IMR-90 (cell line): ENCODE data around the gene SDCCAG8. TPM values are rescaled to one million over a fixed set of nuclear protein-coding genes. Genes with fewer than 3 reads are reported as not detected.

Experiments
- ATAC-seq: fragments of 200-7000 bp; cut with Tn5 transposase; 2 replicates; pipeline ENCODE4 v1.9.1; 2020; ENCODE audit warnings: low read depth, mild to moderate bottlenecking, moderate library complexity
- BruUV-seq: library from RNA; stranded (reverse); fragments of 400-500 nt; replicated peaks from 2 replicates; lab custom pipeline; 2021; lab: Mats Ljungman, UMichigan
- CTCF ChIA-PET: fragments of 300-600 bp; formaldehyde crosslinking; extraction: SDS; loops from one replicate; lab custom pipeline; 2021; ENCODE audit warnings: antibody characterized with exemption; lab: Yijun Ruan, JAX
- POLR2A ChIA-PET: fragments of 300-600 bp; sonication (Branson Sonifier 250); formaldehyde crosslinking; loops from one replicate; lab custom pipeline; 2022; ENCODE audit warnings: antibody characterized with exemption; ENCODE audit not compliant: unreplicated experiment; lab: Charles Lee
- DNase-seq: peaks from one replicate; pipeline ENCODE4 v3.0.0; 2013
- H2AFZ ChIP-seq: replicated peaks from 2 replicates; pipeline ENCODE3; 2013; ENCODE audit warnings: low read length, mild to moderate bottlenecking; ENCODE audit not compliant: poor library complexity
- H2AK5ac ChIP-seq: 2 replicates; pipeline ENCODE4 v1.6.1; 2013; ENCODE audit warnings: low read depth, low read length, inconsistent platforms
- H2AK9ac ChIP-seq: replicated peaks from 2 replicates; pipeline ENCODE3; 2013; ENCODE audit warnings: mild to moderate bottlenecking, low read depth, low read length, moderate library complexity; ENCODE audit not compliant: poor library complexity
- H2BK120ac ChIP-seq: 2 replicates; pipeline ENCODE4 v1.6.1; 2013; ENCODE audit warnings: low read depth, low read length, inconsistent platforms
- H2BK15ac ChIP-seq: 3 replicates; pipeline ENCODE4 v1.6.1; 2013; ENCODE audit warnings: low read depth, low read length, inconsistent platforms
- H2BK20ac ChIP-seq: 2 replicates; pipeline ENCODE4 v1.6.1; 2013; ENCODE audit warnings: low read depth, mild to moderate bottlenecking, inconsistent platforms, low read length, moderate library complexity
- H2BK5ac ChIP-seq: 2 replicates; pipeline ENCODE4 v1.6.1; 2013; ENCODE audit warnings: mild to moderate bottlenecking, low read depth, low read length, inconsistent platforms; ENCODE audit not compliant: poor library complexity, severe bottlenecking
- H3K14ac ChIP-seq: replicated peaks from 2 replicates; pipeline ENCODE4 v1.6.1; 2013; ENCODE audit warnings: low read depth, low read length, inconsistent platforms
- H3K18ac ChIP-seq: 2 replicates; pipeline ENCODE4 v1.6.1; 2013; ENCODE audit warnings: low read depth, low read length, control low read depth
- H3K23ac ChIP-seq: 2 replicates; pipeline ENCODE4 v1.6.1; 2013; ENCODE audit warnings: low read depth, low read length, inconsistent platforms
- H3K27ac ChIP-seq: 2 replicates; pipeline ENCODE4 v1.5.1; 2013; ENCODE audit warnings: mild to moderate bottlenecking, control low read depth, low read length; ENCODE audit not compliant: insufficient read depth
- H3K27me3 ChIP-seq: 2 replicates; pipeline ENCODE4 v1.6.1; 2013; ENCODE audit warnings: low read length; ENCODE audit not compliant: control insufficient read depth, insufficient read depth
- H3K36me3 ChIP-seq: 2 replicates; pipeline ENCODE4 v1.6.1; 2013; ENCODE audit warnings: low read length, mixed read lengths; ENCODE audit not compliant: control insufficient read depth, insufficient read depth
- H3K4ac ChIP-seq: 2 replicates; pipeline ENCODE4 v1.6.1; 2013; ENCODE audit warnings: low read depth, low read length, inconsistent platforms
- H3K4me1 ChIP-seq: 2 replicates; pipeline ENCODE4 v1.6.1; 2013; ENCODE audit warnings: low read length, mixed read lengths; ENCODE audit not compliant: control insufficient read depth, insufficient read depth
- H3K4me2 ChIP-seq: 2 replicates; pipeline ENCODE4 v1.6.1; 2013; ENCODE audit warnings: low read depth, mild to moderate bottlenecking, control low read depth, low read length, moderate library complexity
- H3K4me3 ChIP-seq: 2 replicates; pipeline ENCODE4 v1.5.1; 2013; ENCODE audit warnings: low read depth, mild to moderate bottlenecking, control low read depth, low read length, moderate library complexity; ENCODE audit not compliant: insufficient read depth
- H3K56ac ChIP-seq: 2 replicates; pipeline ENCODE4 v1.6.1; 2013; ENCODE audit warnings: low read length, inconsistent platforms; ENCODE audit not compliant: insufficient read depth; ENCODE audit errors: extremely low read depth
- H3K79me1 ChIP-seq, 2 experiments: 2 replicates each; pipeline ENCODE4 v1.6.1; 2013; ENCODE audit warnings: low read length in 2 of 2, inconsistent platforms in 1 of 2, low read depth in 1 of 2
- H3K9ac ChIP-seq: 2 replicates; pipeline ENCODE4 v1.6.1; 2013; ENCODE audit warnings: low read depth, low read length, control low read depth
- H3K9me1 ChIP-seq: 2 replicates; pipeline ENCODE4 v1.6.1; 2013; ENCODE audit warnings: low read length, inconsistent platforms; ENCODE audit not compliant: insufficient read depth
- H3K9me3 ChIP-seq: 2 replicates; pipeline ENCODE4 v1.6.1; 2013; ENCODE audit warnings: low read length; ENCODE audit not compliant: control insufficient read depth, insufficient read depth
- H4K20me1 ChIP-seq: 2 replicates; pipeline ENCODE4 v1.6.1; 2013; ENCODE audit warnings: low read length, inconsistent platforms; ENCODE audit not compliant: insufficient read depth
- H4K5ac ChIP-seq: 2 replicates; pipeline ENCODE4 v1.6.1; 2013; ENCODE audit warnings: mild to moderate bottlenecking, low read depth, low read length, control low read depth
- H4K8ac ChIP-seq, 2 experiments: 2 replicates each; pipeline ENCODE4 v1.6.1; 2013; ENCODE audit warnings: low read depth in 2 of 2, low read length in 2 of 2, control low read depth in 1 of 2, inconsistent platforms in 1 of 2
- H4K91ac ChIP-seq: 2 replicates; pipeline ENCODE4 v1.6.1; 2013; ENCODE audit warnings: low read depth, low read length, inconsistent platforms; ENCODE audit not compliant: insufficient read depth
- BHLHE40 ChIP-seq: fragments of 150-350 bp; IDR thresholded peaks from 2 replicates; pipeline ENCODE4 v1.6.1; 2016; ENCODE audit warnings: mild to moderate bottlenecking, low read depth, low read length
- CEBPB ChIP-seq: IDR thresholded peaks from 2 replicates; pipeline ENCODE4 v1.6.1; 2012; ENCODE audit warnings: low read depth, low read length, improper control_type of control experiment
- CTCF ChIP-seq: conservative IDR thresholded peaks from 2 replicates; pipeline ENCODE4 v1.5.1; 2012; ENCODE audit warnings: mild to moderate bottlenecking, low read depth, low read length, improper control_type of control experiment
- ELK1 ChIP-seq: fragments of 150-350 bp; IDR thresholded peaks from 2 replicates; pipeline ENCODE4 v1.6.1; 2016; ENCODE audit warnings: low read depth, mild to moderate bottlenecking, low read length, moderate library complexity, borderline replicate concordance
- MAFK ChIP-seq: IDR thresholded peaks from 2 replicates; pipeline ENCODE4 v1.6.1; 2012; ENCODE audit warnings: low read depth, low read length, improper control_type of control experiment
- MXI1 ChIP-seq: IDR thresholded peaks from 2 replicates; pipeline ENCODE4 v1.6.1; 2012; ENCODE audit warnings: low read depth, mild to moderate bottlenecking, low read length, moderate library complexity, borderline replicate concordance
- NFE2L2 ChIP-seq: fragments of 150-350 bp; IDR thresholded peaks from 2 replicates; pipeline ENCODE4 v1.6.1; 2016; ENCODE audit warnings: low read depth, mild to moderate bottlenecking, low read length
- POLR2A ChIP-seq: IDR thresholded peaks from 2 replicates; pipeline ENCODE4 v1.6.1; 2012; ENCODE audit warnings: mild to moderate bottlenecking, low read depth, low read length
- RAD21 ChIP-seq: IDR thresholded peaks from 2 replicates; pipeline ENCODE4 v1.6.1; 2012; ENCODE audit warnings: low read length, improper control_type of control experiment
- RCOR1 ChIP-seq: IDR thresholded peaks from 2 replicates; pipeline ENCODE4 v1.6.1; 2012; ENCODE audit warnings: mild to moderate bottlenecking, low read length, improper control_type of control experiment; ENCODE audit not compliant: insufficient replicate concordance
- SMC3 ChIP-seq: fragments of 150-350 bp; IDR thresholded peaks from 2 replicates; pipeline ENCODE4 v1.6.1; 2016; ENCODE audit warnings: low read depth, mild to moderate bottlenecking, antibody characterized with exemption, low read length, moderate library complexity
- USF2 ChIP-seq: fragments of 150-350 bp; IDR thresholded peaks from 2 replicates; pipeline ENCODE4 v1.6.1; 2017; ENCODE audit warnings: mild to moderate bottlenecking, antibody characterized with exemption, low read length, low read depth
- WGBS, 2 experiments: methylation state at CpG; one replicate each; pipeline versions ENCODE4 v1.1.5 to v1.1.7; 2013; ENCODE audit warnings: missing lambda C conversion rate in 2 of 2; ENCODE audit not compliant: insufficient read length in 1 of 2; ENCODE audit errors: extremely low coverage in 2 of 2; 5-methylcytosine and 5-hydroxymethylcytosine counted together
- dilution Hi-C: fragments of 300-500 bp; cut with HindIII; formaldehyde crosslinking; loops from one replicate; pipeline ENCODE4 v1.14.3; 2018; ENCODE audit warnings: low sequenced_read_pairs; ENCODE audit not compliant: unreplicated experiment
- in situ Hi-C: fragments of 300-500 bp; cut with MboI; formaldehyde crosslinking; loops from 3 replicates; pipeline ENCODE4 v1.14.3; 2019; ENCODE audit warnings: low sequenced_read_pairs, inconsistent platforms, mixed read lengths
- intact Hi-C: fragments of 100-400 bp; cut with micrococcal nuclease; formaldehyde crosslinking; loops from 2 replicates; pipeline ENCODE4 v1.10.0; 2022
- polyA plus RNA-seq, 3 experiments: library from polyadenylated mRNA; depleted of rRNA; stranded (reverse); fragments of >200 nt; gene quantifications; 2 replicates each; pipeline ENCODE4 v1.2.3, GENCODE V29; 2012; ENCODE audit warnings: low replicate concordance in 1 of 3
- total RNA-seq: library from RNA; depleted of rRNA; stranded (reverse); fragments of >200 nt; gene quantifications from 2 replicates; pipeline ENCODE4 v1.2.3, GENCODE V29; 2012

SDCCAG8 gene
- total and polyA plus RNA-seq, 2 of the 4 experiments (the other 2 are of a cell fraction): 25.2 to 46.8 TPM

GRCh38 chr1:243447844-243448243 lies 192.0 kb downstream of the SDCCAG8 start:
- 88% methylated on average over 1 of the region's 4 CpGs; no CpG with 5 or more reads in 1 of the 2 experiments for WGBS, 2 experiments
- H2BK15ac ChIP-seq: no peak overlapping the region
- no peak overlapping the region for H3K4ac ChIP-seq
- H2AK9ac ChIP-seq: no peak overlapping the region
- DNase-seq (no peak), ATAC-seq (no peak)
- H3K9me1 ChIP-seq: no peaks in the 10 kb centered on the region
- H3K23ac ChIP-seq: no peak overlapping the region
- no peak overlapping the region for H2BK120ac ChIP-seq
- no peak overlapping the region for H2BK5ac ChIP-seq
- H3K18ac ChIP-seq: no peak overlapping the region
- no peak overlapping the region for H3K27ac ChIP-seq
- H3K14ac ChIP-seq: no peak overlapping the region
- peaks cover 0 to 4% of the 10 kb centered on the region in 2 experiments; a peak in 1 of 4 replicates for H3K79me1 ChIP-seq
- POLR2A ChIA-PET: no interaction called here
- H2AK5ac ChIP-seq: no peak overlapping the region
- H4K91ac ChIP-seq: no peak overlapping the region
- H3K4me2 ChIP-seq: no peak overlapping the region
- H3K36me3 ChIP-seq: peaks cover 4% of the 10 kb centered on the region
- no peak overlapping the region for H2BK20ac ChIP-seq
- H2AFZ ChIP-seq: no peak overlapping the region
- in situ Hi-C loops: no loop called here
- H3K4me1 ChIP-seq: no peaks in the 10 kb centered on the region
- dilution Hi-C loops: no loop called here
- H4K5ac ChIP-seq: no peak overlapping the region
- H3K56ac ChIP-seq: no peak overlapping the region
- CTCF ChIA-PET: no interaction called here
- no peaks in the 10 kb centered on the region for H3K9me3 ChIP-seq
- H4K8ac ChIP-seq: no peak overlapping the region
- intact Hi-C loops: no loop called here
- H4K20me1 ChIP-seq: no peaks in the 10 kb centered on the region
- no peak for TF ChIP-seq POLR2A
- TF ChIP-seq RCOR1: no peak
- TF ChIP-seq NFE2L2: no peak
- no peak for TF ChIP-seq MXI1
- TF ChIP-seq CTCF: no peak
- TF ChIP-seq SMC3: no peak
- TF ChIP-seq BHLHE40: no peak
- TF ChIP-seq RAD21: no peak
- TF ChIP-seq MAFK: no peak
- TF ChIP-seq USF2: no peak
- no peak for TF ChIP-seq ELK1
- no peak for TF ChIP-seq CEBPB
- H3K9ac ChIP-seq: no peak overlapping the region
- no TSS peak for BruUV-seq
- no peaks in the 10 kb centered on the region for H3K27me3 ChIP-seq
- H3K4me3 ChIP-seq: no peak overlapping the region
